Neural cell (in vitro differentiated cells): ENCODE data around the gene ADTRP.

ENCODE experiments used
- CTCF ChIP-seq: fragments of 450-650 bp; IDR thresholded peaks from 2 replicates; pipeline ENCODE4 v1.5.1; 2014; ENCODE audit warnings: antibody characterized with exemption, mild to moderate bottlenecking, moderate library complexity; ENCODE audit not compliant: poor library complexity, severe bottlenecking
- EP300 ChIP-seq: fragments of 450-650 bp; conservative IDR thresholded peaks from 2 replicates; pipeline ENCODE4 v1.6.1; 2014; ENCODE audit warnings: antibody characterized with exemption, mild to moderate bottlenecking, moderate library complexity; ENCODE audit not compliant: poor library complexity, severe bottlenecking
- EZH2 ChIP-seq: fragments of 200-600, 300-800 bp; shearing (Covaris generic), sonication (generic); IDR thresholded peaks from 2 replicates; pipeline ENCODE4 v1.6.1; 2014; ENCODE audit warnings: antibody characterized with exemption, low read length, borderline replicate concordance, mild to moderate bottlenecking; ENCODE audit not compliant: insufficient read depth, poor library complexity, severe bottlenecking
- MXI1 ChIP-seq: fragments of 450-650 bp; conservative IDR thresholded peaks from 2 replicates; pipeline ENCODE4 v1.6.1; 2014; ENCODE audit warnings: antibody characterized with exemption, mild to moderate bottlenecking; ENCODE audit not compliant: poor library complexity, severe bottlenecking
- POLR2AphosphoS5 ChIP-seq: IDR thresholded peaks from 2 replicates; pipeline ENCODE4 v1.6.1; 2012

- TF ChIP-seq CTCF = no peak
- no peak for TF ChIP-seq EP300
- TF ChIP-seq POLR2AphosphoS5 = no peak
- TF ChIP-seq MXI1 = no peak
- TF ChIP-seq EZH2 = no peak
These were observed 24.4 kb upstream of the ADTRP start for GRCh38 chr6:11802886-11803590.
